Nephron progenitor cell (in vitro differentiated cells): ENCODE measurements around the gene ST3GAL4.
A peak's percentile ranks its signal among the peaks of the same experiment; 100 is the strongest.

Experiments
- DNase-seq: peaks from one replicate; pipeline ENCODE4 v3.0.0; 2021
- H3K27ac Mint-ChIP-seq: 2 replicates; pipeline ENCODE4 v1.8.0; 2021; ENCODE audit warnings: mild to moderate bottlenecking, moderate library complexity, mixed read lengths
- H3K27me3 Mint-ChIP-seq: 2 replicates; pipeline ENCODE4 v1.8.0; 2021; ENCODE audit warnings: mild to moderate bottlenecking, low read depth, mixed read lengths; ENCODE audit not compliant: poor library complexity
- H3K36me3 Mint-ChIP-seq: 2 replicates; pipeline ENCODE4 v1.8.0; 2021; ENCODE audit warnings: low read depth, mixed read lengths
- H3K4me1 Mint-ChIP-seq: 2 replicates; pipeline ENCODE4 v1.8.0; 2021; ENCODE audit warnings: mixed read lengths
- H3K4me3 Mint-ChIP-seq: 2 replicates; pipeline ENCODE4 v1.8.0; 2021; ENCODE audit warnings: mild to moderate bottlenecking, moderate library complexity, mixed read lengths
- H3K9me3 Mint-ChIP-seq: 2 replicates; pipeline ENCODE4 v1.8.0; 2021; ENCODE audit warnings: mild to moderate bottlenecking, moderate library complexity, mixed read lengths
- CTCF ChIP-seq: fragments of 200-600 bp; sonication (generic); IDR thresholded peaks from 2 replicates; pipeline ENCODE4 v1.5.0; 2021; ENCODE audit warnings: antibody characterized with exemption

ST3GAL4 gene

GRCh38 chr11:126416542-126417090 is 61.1 kb downstream of the ST3GAL4 start:
- H3K4me1 Mint-ChIP-seq, result peaks cover 32% of the 10 kb centered on the region
- DNase-seq, result no peak
- H3K4me3 Mint-ChIP-seq, result no peak overlapping the region
- H3K27me3 Mint-ChIP-seq, result no peaks in the 10 kb centered on the region
- H3K27ac Mint-ChIP-seq, result no peak overlapping the region
- H3K36me3 Mint-ChIP-seq, result peaks cover 17% of the 10 kb centered on the region
- H3K9me3 Mint-ChIP-seq, result no peaks in the 10 kb centered on the region
- no peak for TF ChIP-seq CTCF

- peaks cover 14% of the 10 kb centered on the region for H3K36me3 Mint-ChIP-seq
- H3K27ac Mint-ChIP-seq, result no peak overlapping the region
- no peak for TF ChIP-seq CTCF
- no peak for DNase-seq
- H3K4me3 Mint-ChIP-seq, result no peak overlapping the region
- peaks cover 29% of the 10 kb centered on the region for H3K4me1 Mint-ChIP-seq
- peaks cover 3% of the 10 kb centered on the region for H3K27me3 Mint-ChIP-seq
- no peaks in the 10 kb centered on the region for H3K9me3 Mint-ChIP-seq
Observed at GRCh38 chr11:126417091-126417862, 61.8 kb downstream of the ST3GAL4 start.

GRCh38 chr11:126418887-126419286 is 63.4 kb downstream of the ST3GAL4 start:
- no peak for TF ChIP-seq CTCF
- peaks cover 13% of the 10 kb centered on the region for H3K36me3 Mint-ChIP-seq
- no peak for DNase-seq
- H3K9me3 Mint-ChIP-seq, result no peaks in the 10 kb centered on the region
- peak overlapping the region; percentile 70 for H3K27ac Mint-ChIP-seq
- H3K4me1 Mint-ChIP-seq, result peaks cover 44% of the 10 kb centered on the region
- no peak overlapping the region for H3K4me3 Mint-ChIP-seq
- peaks cover 3% of the 10 kb centered on the region for H3K27me3 Mint-ChIP-seq

- H3K27ac Mint-ChIP-seq, result no peak overlapping the region
- peaks cover 19% of the 10 kb centered on the region for H3K36me3 Mint-ChIP-seq
- no peak overlapping the region for H3K4me3 Mint-ChIP-seq
- no peak for DNase-seq
- H3K9me3 Mint-ChIP-seq, result no peaks in the 10 kb centered on the region
- no peak for TF ChIP-seq CTCF
- peaks cover 3% of the 10 kb centered on the region for H3K27me3 Mint-ChIP-seq
- peaks cover 55% of the 10 kb centered on the region for H3K4me1 Mint-ChIP-seq
Observed at GRCh38 chr11:126419801-126420697, 64.6 kb downstream of the ST3GAL4 start.

GRCh38 chr11:126420698-126421256 is 65.3 kb downstream of the ST3GAL4 start:
- H3K4me1 Mint-ChIP-seq, result peaks cover 62% of the 10 kb centered on the region
- peak overlapping the region; percentile 39 for H3K27ac Mint-ChIP-seq
- H3K36me3 Mint-ChIP-seq, result peaks cover 16% of the 10 kb centered on the region
- no peak for TF ChIP-seq CTCF
- DNase-seq, result no peak
- no peak overlapping the region for H3K4me3 Mint-ChIP-seq
- peaks cover 3% of the 10 kb centered on the region for H3K27me3 Mint-ChIP-seq
- H3K9me3 Mint-ChIP-seq, result no peaks in the 10 kb centered on the region
